Amniotic stem cell (primary cell): ENCODE results near the gene RRAGC.
A peak's percentile ranks its signal among the peaks of the same experiment; 100 is the strongest.
"Not testable (repeated sequence)": the region's sequence is repeated elsewhere in the genome, so short reads cannot be mapped to it uniquely, and the experiment has no call there.

Experiments
- DNase-seq: peaks from one replicate; lab custom pipeline; 2025; lab: John Stamatoyannopoulos, UW

RRAGC gene

GRCh38 chr1:38852780-38853179, 6.8 kb downstream of the RRAGC start:
- DNase-seq = no peak

DNA sequence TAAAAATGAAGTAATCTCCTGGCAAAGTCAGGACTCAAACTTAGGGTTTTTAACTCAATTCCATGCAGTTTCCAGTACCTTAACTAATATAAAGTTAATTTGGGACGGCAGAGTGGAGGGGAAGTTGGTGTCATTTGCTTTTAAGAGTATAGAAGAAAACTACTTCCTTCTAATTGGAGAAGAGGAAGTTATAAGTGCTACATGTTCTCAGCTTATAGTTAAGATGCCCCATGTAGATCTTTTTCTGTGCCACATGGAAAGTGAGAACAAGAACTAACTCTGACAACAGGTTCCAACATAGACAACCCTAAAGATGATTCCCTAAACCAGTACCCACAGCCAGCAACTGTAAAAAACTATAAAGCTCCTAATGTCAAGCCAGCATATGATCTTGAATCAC, 11.5 kb downstream of the RRAGC start:
- no peak for DNase-seq

- DNase-seq = no peak
These were observed 13.4 kb downstream of the RRAGC start for GRCh38 chr1:38846210-38846609.

DNA sequence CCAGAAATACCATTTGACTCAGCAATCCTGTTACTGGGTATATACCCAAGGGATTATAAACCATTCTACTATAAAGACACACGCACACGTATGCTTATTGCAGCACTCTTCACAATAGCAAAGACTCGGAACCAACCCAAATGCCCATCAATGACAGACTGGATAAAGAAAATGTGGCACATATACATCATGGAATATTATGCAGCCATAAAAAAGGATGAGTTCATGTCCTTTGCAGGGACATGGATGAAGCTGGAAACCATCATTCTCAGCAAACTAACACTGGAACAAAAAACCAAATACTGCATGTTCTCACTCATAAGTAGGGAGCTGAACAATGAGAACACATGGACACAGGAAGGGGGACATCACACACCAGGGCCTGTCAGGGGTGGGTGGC, 14.5 kb downstream of the RRAGC start:
- DNase-seq = not testable (repeated sequence)

GRCh38 chr1:38840281-38840680, 19.3 kb downstream of the RRAGC start:
- DNase-seq = no peak

GRCh38 chr1:38839363-38839762, 20.2 kb downstream of the RRAGC start:
- no peak for DNase-seq

DNA sequence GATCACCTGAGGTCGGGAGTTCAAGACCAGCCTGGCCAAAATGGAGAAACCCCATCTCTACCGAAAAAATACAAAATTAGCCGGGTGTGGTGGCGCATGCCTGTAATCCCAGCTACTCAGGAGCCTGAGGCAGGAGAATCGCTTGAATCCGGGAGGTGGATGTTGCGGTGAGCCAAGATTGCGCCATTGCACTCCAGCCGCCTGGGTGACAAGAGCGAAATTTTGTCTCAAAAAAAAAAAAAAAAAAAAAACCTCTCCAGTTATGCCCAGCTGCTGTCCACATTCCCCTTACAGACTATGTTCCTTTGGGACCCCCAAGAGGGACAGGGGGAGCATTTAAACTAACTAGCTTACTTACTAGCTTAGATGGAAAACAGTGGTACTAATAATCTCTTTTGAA, 23.3 kb downstream of the RRAGC start:
- DNase-seq = not testable (repeated sequence)

DNA sequence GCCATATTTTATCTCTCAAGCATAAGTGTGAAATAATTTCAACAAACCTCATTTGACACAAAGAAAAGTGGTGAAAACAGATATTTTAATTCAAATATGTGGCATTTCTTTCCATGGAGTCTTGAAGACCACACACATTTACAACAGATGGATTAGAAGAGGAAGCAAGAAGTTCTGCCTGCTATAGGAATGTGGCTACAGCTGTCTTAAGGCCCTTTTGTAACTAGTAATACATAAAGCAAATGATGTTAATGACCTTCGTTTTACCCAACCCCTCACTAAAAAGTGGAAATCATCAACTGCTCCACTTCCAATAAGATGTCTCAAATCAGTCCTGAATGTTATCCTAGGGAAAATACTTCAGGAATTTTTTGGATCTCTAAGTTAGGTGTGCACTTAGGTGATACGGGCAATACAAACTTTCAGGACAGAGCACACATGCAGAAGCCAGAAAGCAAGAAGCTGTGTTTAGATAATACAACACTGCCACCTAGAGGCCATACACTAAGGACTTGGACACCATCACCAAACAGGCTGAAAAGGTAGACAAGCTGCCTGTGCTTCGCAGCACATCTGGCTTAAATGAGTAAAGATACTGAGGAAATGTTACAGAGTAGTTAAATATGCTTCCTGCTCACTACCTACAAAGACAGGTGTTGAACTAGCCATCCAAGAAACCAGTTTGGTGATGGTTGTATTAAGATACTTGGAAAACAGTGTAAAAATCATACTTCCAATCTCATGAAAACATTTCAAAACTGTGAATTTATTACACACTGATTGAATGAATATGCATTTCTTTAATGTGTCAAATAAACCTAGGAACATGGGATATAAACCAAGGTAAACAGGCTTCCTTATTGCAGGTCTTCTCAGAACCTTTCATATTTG, 24.4 kb downstream of the RRAGC start:
- peak; percentile 73 for DNase-seq

GRCh38 chr1:38834221-38834782, 25.3 kb downstream of the RRAGC start:
- no peak for DNase-seq

GRCh38 chr1:38833146-38833545, 26.4 kb downstream of the RRAGC start:
- DNase-seq = no peak

DNA sequence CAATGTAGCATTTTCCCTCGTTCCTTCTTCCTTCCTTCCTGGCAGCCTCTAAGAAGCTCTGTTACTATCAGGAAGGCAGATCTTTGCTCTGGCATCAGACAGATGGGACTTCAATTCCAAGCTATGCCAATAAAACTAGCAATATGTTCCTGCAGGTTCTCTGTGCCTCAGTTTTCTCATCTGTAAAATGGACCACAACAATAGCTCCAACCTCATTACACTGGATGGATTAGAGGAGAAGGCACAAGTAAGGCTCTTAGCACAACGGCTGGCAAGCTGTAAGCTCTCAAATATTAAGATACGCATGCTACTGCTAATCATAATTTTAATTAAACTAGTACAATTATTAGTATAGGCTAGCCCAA, 27.2 kb downstream of the RRAGC start:
- no peak for DNase-seq

DNA sequence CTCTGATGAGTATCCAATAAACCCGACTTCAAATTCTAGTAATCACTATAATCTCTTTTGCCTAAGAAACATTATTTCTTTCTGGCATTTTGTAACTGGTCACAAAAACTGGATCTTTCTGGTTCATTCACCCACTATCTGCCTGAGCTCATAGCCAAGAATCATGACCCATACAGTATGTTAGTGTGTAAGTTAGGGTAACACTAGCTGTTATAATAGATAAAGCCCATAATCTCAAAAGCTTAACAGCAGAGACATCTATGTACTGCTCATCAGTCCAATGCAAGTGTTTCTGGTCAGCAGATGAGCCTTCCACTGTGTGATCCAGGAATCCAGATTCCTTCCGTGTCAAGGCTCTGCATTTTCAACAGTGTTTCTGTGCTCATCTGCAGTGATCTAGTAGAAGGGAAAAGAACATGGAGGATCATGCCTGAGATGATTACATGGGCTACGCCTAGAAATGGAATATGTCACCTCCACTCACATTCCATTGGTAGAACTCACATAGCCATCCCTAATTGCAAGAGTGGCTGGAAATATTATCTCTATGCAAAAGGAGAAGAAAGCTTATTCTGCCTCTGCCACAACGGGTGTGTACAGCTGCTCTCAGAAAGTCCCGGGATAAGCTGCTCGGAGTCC, 27.7 kb downstream of the RRAGC start:
- no peak for DNase-seq

DNA sequence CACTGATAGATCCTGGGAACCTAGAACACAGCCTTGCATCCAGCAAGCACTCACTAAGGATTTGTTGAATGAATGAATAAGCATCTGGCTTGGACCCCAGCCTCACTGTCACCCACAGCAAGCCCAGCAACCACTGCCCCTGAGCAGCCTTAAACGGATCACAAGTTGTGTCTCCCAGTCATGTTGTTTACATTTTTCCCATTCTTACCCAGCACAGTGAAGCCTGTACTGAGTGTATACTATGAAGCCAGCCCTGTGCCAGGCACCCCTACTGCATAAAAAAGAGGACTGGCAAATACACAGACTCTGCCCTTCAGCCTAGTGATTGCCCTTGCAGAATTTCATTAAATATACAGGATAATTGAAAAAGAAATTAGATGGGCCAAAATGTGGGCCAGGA, 30.2 kb downstream of the RRAGC start:
- DNase-seq = no peak

- no peak for DNase-seq
These were observed 32.3 kb downstream of the RRAGC start for GRCh38 chr1:38827318-38827717.

- DNase-seq = no peak
These were observed 32.7 kb downstream of the RRAGC start for GRCh38 chr1:38826886-38827285.

GRCh38 chr1:38826262-38826661, 33.3 kb downstream of the RRAGC start:
- no peak for DNase-seq

DNA sequence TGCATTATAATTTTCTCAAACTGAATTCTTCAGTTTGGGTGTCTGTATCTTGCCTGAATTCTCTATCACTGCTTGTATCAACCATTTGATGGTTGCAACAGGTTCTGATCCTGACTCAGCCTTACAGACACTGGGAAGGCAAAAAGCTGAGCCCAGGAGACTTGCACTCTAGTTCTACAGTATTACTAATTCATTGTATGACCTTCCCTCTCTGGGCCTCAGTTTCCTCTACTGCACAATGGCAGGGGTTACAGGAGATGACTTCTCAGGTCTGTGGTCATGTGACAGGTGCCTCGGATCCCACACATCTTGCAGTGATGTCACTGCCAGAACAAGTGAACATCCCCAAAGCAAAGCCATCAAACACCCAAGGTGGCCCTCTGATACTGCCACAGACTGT, 38.7 kb downstream of the RRAGC start:
- DNase-seq = no peak

- no peak for DNase-seq
These were observed 40.1 kb downstream of the RRAGC start for GRCh38 chr1:38819516-38819915.

GRCh38 chr1:38819040-38819439, 40.5 kb downstream of the RRAGC start:
- no peak for DNase-seq

- DNase-seq = no peak
These were observed 41.2 kb downstream of the RRAGC start for GRCh38 chr1:38818175-38818976.

- no peak for DNase-seq
These were observed 42.1 kb downstream of the RRAGC start for GRCh38 chr1:38817267-38818174.
